Right lobe of liver (tissue), 4 donors: ENCODE data around the gene DPP10.

ENCODE experiments used
- POLR2A ChIP-seq: fragments of 450-650 bp; IDR thresholded peaks from one replicate; pipeline ENCODE4 v1.6.1; 2017; ENCODE audit warnings: antibody characterized with exemption, mild to moderate bottlenecking
- TF ChIP-seq, protein P1 (sequence below), 4 donors: fragments of 200-600 bp in 3 of 4; fragments of 450-650 bp in 1 of 4; IDR thresholded peaks; one replicate each; pipeline versions ENCODE4 v1.5.1 to v1.8.0; 2016 to 2022; ENCODE audit warnings: antibody characterized with exemption in 4 of 4, mild to moderate bottlenecking in 2 of 4
- donor health status: DM: no; HTN: no; CAD: no.
- donor health status: DM: no; HTN: no; CAD: no.
- donor health status: DM: no; HTN: yes; CAD: no.

DNA sequence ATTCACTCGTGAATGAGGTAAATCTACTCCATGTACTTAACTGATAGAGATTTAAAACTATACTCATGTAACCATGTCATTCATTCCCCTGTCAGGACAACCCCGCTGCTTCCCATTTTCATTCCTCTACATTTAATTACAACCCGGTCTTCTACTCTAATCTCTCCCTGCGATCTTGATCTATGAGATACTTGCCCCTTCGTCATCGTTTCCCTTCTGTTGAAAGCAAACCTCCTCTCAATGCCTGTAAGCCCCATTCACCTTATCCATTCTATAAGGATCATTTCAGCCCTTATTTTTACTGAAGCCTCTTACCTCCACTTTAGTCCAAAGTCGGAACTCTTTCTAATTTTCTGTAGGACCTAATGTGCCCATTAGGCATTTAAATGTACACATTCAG lies 492.6 kb downstream of the DPP10 start:
- TF ChIP-seq POLR2A: no peak
- TF ChIP-seq, protein P1, sequence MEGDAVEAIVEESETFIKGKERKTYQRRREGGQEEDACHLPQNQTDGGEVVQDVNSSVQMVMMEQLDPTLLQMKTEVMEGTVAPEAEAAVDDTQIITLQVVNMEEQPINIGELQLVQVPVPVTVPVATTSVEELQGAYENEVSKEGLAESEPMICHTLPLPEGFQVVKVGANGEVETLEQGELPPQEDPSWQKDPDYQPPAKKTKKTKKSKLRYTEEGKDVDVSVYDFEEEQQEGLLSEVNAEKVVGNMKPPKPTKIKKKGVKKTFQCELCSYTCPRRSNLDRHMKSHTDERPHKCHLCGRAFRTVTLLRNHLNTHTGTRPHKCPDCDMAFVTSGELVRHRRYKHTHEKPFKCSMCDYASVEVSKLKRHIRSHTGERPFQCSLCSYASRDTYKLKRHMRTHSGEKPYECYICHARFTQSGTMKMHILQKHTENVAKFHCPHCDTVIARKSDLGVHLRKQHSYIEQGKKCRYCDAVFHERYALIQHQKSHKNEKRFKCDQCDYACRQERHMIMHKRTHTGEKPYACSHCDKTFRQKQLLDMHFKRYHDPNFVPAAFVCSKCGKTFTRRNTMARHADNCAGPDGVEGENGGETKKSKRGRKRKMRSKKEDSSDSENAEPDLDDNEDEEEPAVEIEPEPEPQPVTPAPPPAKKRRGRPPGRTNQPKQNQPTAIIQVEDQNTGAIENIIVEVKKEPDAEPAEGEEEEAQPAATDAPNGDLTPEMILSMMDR (IDR thresholded peaks at IDR 0.05): no peak
